ENCODE results near the gene ELOA.

ELOA gene

DNA sequence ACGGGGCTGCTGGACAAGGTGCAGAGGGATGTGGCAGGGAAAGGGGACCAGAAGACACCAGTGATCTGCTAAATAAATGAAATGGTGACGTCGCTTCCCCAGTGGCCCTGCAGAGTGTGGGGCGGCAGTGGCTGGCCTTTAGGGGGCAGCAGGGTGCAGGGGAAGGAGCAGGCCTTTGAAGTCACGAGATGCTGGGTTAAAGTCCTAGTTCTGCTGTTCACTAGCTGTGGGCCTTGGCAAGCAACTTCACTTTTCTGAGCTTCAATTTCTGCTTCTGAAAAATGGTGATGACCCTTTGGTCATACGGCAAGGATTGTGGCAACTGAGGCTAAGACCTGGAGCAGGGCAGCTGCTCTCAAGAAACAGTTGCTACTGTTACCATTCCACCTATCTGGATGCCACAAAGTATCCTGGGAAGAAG, 66.5 kb downstream of the ELOA start (continued):
- no peak for TF ChIP-seq YY2 (tag by site-specific recombination; IDR thresholded peaks at IDR 0.05)
- no peak for TF ChIP-seq ZNF701 (tag by site-specific recombination; IDR thresholded peaks at IDR 0.05)
- TF ChIP-seq ZNF549 (tag by site-specific recombination; IDR thresholded peaks at IDR 0.05): no peak
- TF ChIP-seq ZNF341 (tag by site-specific recombination; IDR thresholded peaks at IDR 0.05; ENCODE audit: low read depth): no peak
- TF ChIP-seq BCL11A (tag by site-specific recombination; IDR thresholded peaks at IDR 0.05; ENCODE audit: low read depth): no peak
- TF ChIP-seq, protein P1, sequence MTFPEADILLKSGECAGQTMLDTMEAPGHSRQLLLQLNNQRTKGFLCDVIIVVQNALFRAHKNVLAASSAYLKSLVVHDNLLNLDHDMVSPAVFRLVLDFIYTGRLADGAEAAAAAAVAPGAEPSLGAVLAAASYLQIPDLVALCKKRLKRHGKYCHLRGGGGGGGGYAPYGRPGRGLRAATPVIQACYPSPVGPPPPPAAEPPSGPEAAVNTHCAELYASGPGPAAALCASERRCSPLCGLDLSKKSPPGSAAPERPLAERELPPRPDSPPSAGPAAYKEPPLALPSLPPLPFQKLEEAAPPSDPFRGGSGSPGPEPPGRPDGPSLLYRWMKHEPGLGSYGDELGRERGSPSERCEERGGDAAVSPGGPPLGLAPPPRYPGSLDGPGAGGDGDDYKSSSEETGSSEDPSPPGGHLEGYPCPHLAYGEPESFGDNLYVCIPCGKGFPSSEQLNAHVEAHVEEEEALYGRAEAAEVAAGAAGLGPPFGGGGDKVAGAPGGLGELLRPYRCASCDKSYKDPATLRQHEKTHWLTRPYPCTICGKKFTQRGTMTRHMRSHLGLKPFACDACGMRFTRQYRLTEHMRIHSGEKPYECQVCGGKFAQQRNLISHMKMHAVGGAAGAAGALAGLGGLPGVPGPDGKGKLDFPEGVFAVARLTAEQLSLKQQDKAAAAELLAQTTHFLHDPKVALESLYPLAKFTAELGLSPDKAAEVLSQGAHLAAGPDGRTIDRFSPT (tag by site-specific recombination; IDR thresholded peaks at IDR 0.05): no peak
- TF ChIP-seq ZNF311 (tag by site-specific recombination; IDR thresholded peaks at IDR 0.05; ENCODE audit: borderline replicate concordance): no peak
- TF ChIP-seq, protein P2, sequence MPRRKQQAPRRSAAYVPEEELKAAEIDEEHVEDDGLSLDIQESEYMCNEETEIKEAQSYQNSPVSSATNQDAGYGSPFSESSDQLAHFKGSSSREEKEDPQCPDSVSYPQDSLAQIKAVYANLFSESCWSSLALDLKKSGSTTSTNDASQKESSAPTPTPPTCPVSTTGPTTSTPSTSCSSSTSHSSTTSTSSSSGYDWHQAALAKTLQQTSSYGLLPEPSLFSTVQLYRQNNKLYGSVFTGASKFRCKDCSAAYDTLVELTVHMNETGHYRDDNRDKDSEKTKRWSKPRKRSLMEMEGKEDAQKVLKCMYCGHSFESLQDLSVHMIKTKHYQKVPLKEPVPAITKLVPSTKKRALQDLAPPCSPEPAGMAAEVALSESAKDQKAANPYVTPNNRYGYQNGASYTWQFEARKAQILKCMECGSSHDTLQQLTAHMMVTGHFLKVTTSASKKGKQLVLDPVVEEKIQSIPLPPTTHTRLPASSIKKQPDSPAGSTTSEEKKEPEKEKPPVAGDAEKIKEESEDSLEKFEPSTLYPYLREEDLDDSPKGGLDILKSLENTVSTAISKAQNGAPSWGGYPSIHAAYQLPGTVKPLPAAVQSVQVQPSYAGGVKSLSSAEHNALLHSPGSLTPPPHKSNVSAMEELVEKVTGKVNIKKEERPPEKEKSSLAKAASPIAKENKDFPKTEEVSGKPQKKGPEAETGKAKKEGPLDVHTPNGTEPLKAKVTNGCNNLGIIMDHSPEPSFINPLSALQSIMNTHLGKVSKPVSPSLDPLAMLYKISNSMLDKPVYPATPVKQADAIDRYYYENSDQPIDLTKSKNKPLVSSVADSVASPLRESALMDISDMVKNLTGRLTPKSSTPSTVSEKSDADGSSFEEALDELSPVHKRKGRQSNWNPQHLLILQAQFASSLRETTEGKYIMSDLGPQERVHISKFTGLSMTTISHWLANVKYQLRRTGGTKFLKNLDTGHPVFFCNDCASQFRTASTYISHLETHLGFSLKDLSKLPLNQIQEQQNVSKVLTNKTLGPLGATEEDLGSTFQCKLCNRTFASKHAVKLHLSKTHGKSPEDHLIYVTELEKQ (tag by site-specific recombination; IDR thresholded peaks at IDR 0.05; ENCODE audit: borderline replicate concordance): no peak
- no peak for TF ChIP-seq ZFP37 (tag by site-specific recombination; IDR thresholded peaks at IDR 0.05)
- TF ChIP-seq ZNF544 (tag by site-specific recombination; IDR thresholded peaks at IDR 0.05): no peak
- no peak for TF ChIP-seq ZNF48 (tag by site-specific recombination; IDR thresholded peaks at IDR 0.05)
- TF ChIP-seq WT1 (tag by site-specific recombination; IDR thresholded peaks at IDR 0.05): no peak
- no peak for TF ChIP-seq ZNF473 (tag by site-specific recombination; IDR thresholded peaks at IDR 0.05)
- TF ChIP-seq, protein P3, sequence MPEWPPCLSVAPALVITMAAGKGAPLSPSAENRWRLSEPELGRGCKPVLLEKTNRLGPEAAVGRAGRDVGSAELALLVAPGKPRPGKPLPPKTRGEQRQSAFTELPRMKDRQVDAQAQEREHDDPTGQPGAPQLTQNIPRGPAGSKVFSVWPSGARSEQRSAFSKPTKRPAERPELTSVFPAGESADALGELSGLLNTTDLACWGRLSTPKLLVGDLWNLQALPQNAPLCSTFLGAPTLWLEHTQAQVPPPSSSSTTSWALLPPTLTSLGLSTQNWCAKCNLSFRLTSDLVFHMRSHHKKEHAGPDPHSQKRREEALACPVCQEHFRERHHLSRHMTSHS (tag by site-specific recombination; IDR thresholded peaks at IDR 0.05): no peak
- no peak for TF ChIP-seq ZNF837 (tag by site-specific recombination; IDR thresholded peaks at IDR 0.05)
- TF ChIP-seq, protein P4, sequence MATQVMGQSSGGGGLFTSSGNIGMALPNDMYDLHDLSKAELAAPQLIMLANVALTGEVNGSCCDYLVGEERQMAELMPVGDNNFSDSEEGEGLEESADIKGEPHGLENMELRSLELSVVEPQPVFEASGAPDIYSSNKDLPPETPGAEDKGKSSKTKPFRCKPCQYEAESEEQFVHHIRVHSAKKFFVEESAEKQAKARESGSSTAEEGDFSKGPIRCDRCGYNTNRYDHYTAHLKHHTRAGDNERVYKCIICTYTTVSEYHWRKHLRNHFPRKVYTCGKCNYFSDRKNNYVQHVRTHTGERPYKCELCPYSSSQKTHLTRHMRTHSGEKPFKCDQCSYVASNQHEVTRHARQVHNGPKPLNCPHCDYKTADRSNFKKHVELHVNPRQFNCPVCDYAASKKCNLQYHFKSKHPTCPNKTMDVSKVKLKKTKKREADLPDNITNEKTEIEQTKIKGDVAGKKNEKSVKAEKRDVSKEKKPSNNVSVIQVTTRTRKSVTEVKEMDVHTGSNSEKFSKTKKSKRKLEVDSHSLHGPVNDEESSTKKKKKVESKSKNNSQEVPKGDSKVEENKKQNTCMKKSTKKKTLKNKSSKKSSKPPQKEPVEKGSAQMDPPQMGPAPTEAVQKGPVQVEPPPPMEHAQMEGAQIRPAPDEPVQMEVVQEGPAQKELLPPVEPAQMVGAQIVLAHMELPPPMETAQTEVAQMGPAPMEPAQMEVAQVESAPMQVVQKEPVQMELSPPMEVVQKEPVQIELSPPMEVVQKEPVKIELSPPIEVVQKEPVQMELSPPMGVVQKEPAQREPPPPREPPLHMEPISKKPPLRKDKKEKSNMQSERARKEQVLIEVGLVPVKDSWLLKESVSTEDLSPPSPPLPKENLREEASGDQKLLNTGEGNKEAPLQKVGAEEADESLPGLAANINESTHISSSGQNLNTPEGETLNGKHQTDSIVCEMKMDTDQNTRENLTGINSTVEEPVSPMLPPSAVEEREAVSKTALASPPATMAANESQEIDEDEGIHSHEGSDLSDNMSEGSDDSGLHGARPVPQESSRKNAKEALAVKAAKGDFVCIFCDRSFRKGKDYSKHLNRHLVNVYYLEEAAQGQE (tag by site-specific recombination; IDR thresholded peaks at IDR 0.05): no peak
- TF ChIP-seq MYNN (tag by site-specific recombination; IDR thresholded peaks at IDR 0.05; ENCODE audit: borderline replicate concordance): no peak
- TF ChIP-seq, protein P5, sequence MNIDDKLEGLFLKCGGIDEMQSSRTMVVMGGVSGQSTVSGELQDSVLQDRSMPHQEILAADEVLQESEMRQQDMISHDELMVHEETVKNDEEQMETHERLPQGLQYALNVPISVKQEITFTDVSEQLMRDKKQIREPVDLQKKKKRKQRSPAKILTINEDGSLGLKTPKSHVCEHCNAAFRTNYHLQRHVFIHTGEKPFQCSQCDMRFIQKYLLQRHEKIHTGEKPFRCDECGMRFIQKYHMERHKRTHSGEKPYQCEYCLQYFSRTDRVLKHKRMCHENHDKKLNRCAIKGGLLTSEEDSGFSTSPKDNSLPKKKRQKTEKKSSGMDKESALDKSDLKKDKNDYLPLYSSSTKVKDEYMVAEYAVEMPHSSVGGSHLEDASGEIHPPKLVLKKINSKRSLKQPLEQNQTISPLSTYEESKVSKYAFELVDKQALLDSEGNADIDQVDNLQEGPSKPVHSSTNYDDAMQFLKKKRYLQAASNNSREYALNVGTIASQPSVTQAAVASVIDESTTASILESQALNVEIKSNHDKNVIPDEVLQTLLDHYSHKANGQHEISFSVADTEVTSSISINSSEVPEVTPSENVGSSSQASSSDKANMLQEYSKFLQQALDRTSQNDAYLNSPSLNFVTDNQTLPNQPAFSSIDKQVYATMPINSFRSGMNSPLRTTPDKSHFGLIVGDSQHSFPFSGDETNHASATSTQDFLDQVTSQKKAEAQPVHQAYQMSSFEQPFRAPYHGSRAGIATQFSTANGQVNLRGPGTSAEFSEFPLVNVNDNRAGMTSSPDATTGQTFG (tag by site-specific recombination; IDR thresholded peaks at IDR 0.05; ENCODE audit: borderline replicate concordance): no peak
- TF ChIP-seq ZNF184 (tag by site-specific recombination; IDR thresholded peaks at IDR 0.05): no peak
- TF ChIP-seq, protein P6, sequence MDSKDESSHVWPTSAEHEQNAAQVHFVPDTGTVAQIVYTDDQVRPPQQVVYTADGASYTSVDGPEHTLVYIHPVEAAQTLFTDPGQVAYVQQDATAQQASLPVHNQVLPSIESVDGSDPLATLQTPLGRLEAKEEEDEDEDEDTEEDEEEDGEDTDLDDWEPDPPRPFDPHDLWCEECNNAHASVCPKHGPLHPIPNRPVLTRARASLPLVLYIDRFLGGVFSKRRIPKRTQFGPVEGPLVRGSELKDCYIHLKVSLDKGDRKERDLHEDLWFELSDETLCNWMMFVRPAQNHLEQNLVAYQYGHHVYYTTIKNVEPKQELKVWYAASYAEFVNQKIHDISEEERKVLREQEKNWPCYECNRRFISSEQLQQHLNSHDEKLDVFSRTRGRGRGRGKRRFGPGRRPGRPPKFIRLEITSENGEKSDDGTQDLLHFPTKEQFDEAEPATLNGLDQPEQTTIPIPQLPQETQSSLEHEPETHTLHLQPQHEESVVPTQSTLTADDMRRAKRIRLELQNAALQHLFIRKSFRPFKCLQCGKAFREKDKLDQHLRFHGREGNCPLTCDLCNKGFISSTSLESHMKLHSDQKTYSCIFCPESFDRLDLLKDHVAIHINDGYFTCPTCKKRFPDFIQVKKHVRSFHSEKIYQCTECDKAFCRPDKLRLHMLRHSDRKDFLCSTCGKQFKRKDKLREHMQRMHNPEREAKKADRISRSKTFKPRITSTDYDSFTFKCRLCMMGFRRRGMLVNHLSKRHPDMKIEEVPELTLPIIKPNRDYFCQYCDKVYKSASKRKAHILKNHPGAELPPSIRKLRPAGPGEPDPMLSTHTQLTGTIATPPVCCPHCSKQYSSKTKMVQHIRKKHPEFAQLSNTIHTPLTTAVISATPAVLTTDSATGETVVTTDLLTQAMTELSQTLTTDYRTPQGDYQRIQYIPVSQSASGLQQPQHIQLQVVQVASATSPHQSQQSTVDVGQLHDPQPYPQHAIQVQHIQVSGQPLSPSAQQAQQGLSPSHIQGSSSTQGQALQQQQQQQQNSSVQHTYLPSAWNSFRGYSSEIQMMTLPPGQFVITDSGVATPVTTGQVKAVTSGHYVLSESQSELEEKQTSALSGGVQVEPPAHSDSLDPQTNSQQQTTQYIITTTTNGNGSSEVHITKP (tag by site-specific recombination; IDR thresholded peaks at IDR 0.05): peak; percentile 57
- peak; percentile 29; the same call in 1 of the 2 replicates for TF ChIP-seq ZNF24 (tag by site-specific recombination; IDR thresholded peaks at IDR 0.05)
